GM19468 (cell line): ENCODE measurements around the gene BLOC1S1.

Experiments used
- ATAC-seq: cut with Tn5 transposase; IDR thresholded peaks from one replicate; pipeline ENCODE4 v1.9.1; 2021; ENCODE audit warnings: mild to moderate bottlenecking, moderate library complexity, moderate number of reproducible peaks; ENCODE audit not compliant: unreplicated experiment; ENCODE audit errors: extremely low read depth

Gene BLOC1S1

DNA sequence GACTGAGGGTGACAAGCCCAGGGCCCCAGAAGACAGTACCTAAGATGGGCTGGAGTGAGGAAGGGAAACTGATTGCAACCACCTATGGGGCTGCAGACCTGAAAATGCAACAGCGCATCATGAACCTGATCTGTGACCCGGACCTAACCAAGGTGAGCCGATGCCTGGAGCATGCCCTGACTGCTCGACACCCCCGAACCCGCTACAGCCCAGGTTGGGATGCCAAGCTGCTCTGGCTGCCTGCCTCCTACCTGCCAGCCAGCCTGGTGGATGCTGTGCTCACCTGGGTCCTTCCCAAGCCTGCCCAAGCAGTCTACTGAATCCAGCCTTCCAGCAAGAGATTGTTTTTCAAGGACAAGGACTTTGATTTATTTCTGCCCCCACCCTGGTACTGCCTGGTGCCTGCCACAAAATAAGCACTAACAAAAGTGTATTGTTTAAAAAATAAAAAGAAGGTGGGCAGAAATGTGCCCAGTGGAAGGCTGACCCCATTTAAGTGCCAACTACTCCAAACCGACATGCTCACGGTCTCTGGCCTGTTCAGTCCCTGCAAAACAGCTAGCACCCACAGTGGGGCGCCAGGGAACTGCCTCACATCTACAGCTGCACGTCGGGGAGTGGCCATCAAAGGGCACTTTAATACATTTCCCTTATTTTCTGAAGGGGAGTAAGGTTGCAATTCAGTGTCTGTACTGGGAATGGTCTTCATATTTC is 8.5 kb downstream of the BLOC1S1 start:
- ATAC-seq: no peak

DNA sequence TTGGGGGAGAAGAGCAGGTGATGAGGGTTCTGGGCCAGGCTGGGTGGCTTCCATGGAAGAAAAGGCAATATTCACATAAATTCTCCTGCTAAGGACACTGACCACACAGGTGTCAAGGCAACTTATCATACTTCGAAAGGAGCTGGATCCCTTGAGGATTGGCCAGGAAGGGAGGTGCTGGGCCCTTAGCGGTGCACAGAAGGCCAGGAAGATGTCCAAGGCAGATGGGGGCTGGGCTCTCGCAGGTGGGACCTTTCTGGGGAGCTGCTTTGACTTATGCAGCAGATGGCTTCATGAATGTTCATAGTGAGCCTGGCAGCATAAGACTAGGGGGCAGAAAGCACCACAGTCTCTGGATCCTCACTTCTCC is 9.1 kb downstream of the BLOC1S1 start:
- no peak for ATAC-seq

DNA sequence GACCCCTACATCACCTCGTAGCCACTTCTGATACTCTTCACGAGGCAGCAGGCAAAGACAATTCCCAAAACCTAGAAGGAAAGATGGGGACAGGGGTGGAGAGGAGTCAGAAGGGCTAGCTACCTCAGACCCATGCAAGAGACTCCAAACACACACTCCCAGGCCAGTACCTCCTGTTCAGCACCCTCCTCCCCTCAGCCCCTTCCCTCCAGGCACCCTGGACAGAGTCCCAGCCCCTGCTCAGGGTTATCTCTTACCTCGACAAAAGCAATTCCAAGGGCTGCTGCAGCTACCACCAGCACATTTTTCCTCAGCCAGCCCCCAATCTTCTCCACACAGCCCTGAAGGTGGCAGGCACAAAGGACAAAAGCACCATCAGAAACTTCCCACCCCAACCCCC is 9.7 kb downstream of the BLOC1S1 start:
- no peak for ATAC-seq

DNA sequence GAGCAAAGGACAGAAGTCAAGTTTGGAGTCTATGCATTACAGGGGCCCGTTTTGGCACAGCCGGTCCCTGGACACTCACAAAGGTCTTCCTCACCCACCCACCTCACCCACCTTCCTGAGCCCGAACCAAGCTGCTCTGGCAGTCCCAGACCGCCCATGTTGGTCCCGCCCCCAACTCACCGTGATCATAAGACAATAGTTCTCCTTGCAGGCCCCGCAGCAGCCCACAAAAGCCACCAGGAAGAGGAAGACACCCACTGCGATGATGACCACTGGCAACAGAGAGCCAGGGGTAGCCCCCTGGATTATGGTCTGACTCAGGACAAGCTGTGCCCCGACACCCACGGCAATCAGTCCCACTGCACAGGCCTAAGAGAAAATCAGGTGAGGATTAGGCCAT is 11.1 kb downstream of the BLOC1S1 start:
- ATAC-seq: no peak

DNA sequence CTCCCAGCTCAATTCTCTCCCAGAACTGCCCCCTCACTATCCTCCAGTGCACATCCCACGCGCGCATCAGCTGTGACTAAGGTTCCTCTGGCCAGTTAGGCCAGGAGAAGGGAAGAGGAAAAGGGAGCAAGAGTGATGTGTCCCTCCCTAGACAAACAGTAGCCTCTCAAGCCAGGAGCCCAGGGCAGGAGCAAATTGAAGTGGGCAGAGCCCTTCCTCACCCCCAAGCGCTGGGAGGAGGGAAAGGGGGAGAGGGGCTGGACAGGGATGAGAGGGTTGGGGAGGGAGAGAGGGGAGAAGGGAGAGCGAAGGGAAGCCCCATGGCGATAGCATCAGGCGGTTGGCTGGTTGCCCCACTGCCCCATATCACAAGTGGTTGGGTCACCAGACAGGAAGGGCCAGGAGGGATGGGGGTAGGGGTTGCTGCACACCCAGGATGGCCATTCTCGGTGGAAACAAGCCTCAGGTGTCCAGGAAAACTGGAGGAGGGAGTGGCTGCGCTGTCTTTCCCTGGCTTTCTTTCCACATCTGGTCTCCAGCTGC is 11.9 kb downstream of the BLOC1S1 start:
- ATAC-seq: no peak

DNA sequence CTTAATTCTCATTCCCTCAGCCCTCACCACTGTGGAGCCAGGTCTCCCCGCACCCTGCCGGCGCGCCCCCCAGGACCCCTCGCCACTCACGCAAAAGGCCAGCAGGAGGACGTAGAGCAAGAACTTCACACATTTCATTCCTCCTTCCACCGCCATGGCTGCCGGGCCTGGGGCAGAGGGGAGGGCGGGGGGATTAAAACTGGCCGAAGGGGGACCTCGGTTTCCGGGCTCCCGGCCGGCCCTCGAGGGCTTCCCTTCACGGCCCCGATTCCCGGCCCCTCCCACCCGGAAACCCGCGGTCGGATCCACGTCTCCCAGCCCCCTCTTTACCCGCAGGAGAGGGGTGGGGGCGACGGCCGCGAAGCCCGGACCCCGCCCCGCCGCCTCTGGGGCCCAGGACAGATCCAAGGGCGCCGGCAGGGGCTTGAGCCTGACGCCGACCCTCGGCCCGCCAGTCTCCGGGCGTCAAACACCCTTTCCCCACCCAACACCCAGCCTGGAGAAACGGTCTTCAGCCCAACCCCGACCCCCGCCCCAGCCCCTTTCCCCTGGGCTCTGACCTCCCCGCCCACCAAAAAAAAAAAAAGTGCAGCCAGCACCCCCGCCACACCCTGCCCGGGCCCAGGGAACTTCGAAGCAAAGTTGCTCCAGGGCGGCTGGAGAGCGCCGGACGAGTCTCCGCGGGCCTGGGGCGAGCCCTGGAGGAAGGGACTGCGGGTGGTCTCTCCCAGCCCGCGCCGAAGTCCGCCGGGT is 12.5 kb downstream of the BLOC1S1 start:
- no peak for ATAC-seq

DNA sequence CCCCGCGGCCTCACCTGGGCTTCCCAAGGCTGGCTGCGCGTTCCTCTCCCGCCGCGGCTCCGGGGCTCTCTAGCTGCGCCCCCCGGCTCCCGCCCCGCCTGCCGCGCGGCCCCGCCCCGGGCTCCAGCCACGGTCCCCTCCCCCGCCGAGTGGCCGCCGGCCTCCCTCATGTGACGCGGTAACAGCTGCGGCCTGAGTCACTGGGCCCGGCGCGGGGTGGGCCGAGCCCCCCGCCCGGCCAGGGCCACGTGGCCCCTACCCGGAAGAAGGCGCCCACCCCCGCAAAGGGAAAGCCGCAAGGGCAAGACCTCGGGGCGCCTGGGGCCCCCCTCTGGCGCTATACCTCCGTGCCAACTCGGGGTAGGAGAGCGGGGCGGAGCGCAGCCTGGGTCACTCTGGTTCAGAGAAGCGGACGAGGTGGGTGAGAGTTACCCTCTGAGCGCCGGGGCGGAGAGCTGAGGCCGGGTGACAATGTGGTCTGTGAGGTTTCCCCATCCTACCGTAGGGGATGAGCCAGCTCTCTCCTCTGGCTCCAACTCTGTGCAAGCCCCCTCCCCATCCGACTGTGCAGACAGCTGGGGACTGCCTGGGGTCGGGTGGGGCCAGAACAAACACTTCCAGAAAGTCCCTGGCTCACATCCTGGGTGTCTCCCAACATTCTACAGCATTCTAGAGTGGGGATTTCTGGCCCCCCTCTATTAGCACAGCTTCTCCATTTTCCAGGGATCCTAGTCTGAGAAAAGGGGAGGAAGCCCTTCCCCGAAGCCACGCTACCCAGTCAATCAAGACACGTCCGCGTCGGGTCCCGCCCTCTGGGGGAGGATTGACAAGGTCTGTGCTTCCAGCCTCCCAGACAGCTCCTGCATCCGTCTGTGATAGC is 13.3 kb downstream of the BLOC1S1 start, which contains the start of gene CD63:
CD63 (minus strand) TSS at position 71 of the 880 bp plus-strand sequence. CDS start 668 bp downstream, outside the sequence.
- peak; percentile 29 for ATAC-seq

DNA sequence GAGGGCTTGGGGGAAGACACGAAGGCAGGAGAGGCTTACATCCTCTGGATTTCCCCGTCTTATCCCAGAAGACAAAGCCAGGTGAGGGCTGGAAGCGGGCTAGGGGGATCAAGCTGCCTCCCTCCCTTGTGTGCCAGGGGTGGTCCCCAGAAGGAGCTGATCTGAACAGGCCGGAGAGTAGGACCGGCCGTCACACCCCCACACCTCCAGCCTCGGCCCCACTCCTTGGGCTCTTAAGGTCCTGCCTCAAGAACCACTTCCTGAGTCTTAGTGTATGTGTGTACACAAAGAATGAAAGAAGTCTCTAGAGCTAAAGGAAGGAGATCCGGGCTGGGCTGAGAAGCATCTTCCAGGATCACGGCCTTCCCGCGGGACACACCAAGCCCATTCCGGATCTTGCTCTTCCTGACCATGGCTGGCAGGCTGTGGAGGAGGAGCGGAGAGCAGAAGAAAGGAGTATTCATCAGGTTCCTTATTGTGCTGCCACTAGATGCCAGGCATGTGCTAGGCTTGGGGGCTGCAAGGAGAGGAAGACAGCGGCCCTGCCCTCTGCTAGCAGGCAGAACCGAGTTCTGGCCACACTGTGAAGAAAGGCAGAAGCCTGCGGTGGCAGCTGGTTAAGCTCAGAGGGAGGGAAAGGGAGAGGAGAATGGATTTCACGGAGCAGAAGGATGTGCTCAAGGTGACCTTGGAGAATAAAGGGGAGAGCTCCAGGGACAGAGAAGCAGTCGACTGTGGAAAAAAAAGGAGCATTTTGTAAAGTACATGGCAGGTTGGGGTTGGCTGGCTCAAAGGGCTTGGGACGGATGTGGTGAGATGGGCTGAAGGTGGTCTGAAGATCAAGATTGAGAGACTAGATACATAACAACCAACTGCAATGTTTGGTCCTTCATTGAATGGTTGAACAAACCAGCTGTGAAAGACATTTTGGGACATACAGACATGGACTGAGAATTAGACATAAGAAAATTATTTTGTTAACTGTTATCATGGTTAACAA is 14.3 kb downstream of the BLOC1S1 start:
- ATAC-seq: peak; percentile 17

DNA sequence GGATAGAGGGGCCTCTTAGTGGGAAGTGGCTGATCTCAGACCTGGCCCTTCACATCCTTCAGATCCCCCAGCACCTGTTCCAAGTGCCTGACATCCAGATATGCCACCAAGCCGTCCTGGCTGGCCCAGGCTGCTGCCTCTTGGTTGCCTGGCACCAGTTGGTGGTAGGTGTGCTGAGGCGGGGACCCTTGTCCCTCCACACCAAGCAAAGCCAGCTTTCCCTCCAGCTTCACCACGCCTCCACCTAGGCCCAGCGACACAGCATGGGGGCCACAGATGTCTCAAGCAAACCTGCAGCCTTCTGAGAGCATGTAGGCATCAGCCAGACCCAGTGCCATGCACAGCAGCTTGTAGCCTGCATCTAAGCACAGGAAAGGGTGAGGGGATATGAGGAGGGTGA is 16.4 kb downstream of the BLOC1S1 start:
- ATAC-seq: no peak

DNA sequence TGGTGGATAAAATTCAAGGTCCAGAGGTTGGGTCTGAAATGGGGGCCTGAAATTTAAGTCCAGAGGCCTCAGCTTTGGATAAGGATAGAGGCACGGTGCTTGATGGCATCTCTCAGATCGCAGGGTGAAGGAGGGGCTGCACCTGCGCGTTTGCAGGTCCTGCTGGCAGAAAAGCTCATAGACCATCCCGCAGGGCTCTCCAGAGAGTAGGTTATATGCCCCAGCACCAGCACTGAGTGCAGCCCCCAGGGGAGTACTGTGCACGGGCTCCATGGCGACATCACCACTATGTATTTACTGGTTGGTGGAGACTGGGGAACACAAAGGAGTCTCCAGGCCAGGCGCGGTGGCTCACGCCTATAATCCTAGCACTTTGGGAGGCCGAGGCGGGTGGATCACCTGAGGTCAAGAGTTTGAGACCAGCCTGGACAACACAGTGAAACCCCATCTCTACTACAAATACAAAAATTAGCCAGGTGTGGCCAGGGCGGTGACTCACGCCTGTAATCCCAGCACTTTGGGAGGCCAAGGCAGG is 17.2 kb downstream of the BLOC1S1 start:
- ATAC-seq: no peak

DNA sequence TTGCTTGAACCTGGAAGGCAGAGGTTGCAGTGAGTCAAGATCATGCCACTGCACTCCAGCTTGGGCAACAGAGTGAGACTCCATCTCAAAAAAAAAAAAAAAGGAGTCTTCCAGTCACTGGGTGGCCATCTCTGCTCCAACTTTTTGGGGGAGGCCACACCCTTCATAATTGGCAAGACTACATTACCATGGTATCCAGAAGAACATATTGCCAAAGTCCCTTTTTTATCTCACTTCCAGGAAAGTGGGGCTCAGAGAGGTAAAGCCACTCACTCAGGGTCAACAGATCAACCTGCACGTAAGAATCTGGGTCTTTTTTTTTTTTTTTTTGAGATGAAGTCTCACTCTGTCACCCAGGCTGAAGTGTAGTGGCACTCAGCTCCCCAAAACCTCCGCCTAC is 18.0 kb downstream of the BLOC1S1 start:
- ATAC-seq: no peak

DNA sequence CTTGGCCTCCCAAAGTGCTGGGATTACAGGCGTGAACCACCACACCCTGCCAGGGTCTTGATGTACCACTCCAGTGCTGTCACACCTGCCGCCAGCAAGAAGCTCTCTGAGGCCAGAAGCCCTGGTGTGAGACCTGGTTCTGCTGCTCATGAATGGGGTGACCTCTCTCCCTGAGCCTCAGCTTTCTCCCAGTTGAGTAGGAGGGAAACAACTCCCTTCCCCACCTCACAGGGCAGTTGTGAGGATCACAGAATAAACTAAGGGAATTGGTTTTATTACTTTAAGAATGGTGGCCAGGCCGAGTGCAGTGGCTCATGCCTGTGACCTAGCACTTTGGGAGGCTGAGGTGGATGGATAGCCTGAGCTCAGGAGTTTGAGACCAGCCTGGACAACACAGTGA is 18.7 kb downstream of the BLOC1S1 start:
- ATAC-seq: no peak

DNA sequence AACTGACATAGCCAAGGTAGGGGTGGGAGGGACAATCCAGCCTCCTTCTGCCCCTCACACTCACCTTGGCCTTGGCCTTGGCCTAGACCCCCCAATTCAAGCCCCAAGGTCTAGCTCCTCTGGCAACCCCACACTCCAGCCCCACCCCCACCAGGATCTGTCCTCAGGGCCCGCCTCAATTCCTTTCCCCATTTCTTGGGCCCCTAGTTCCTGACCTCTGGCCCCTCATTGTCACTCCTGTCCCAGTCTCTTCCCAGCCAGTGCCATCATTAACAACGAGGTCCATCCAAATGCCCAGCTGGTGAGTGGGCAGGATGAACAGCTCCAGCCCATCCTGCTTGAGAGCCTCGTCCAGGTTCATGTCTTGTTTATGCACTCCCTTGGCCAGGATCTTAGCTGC is 20.2 kb downstream of the BLOC1S1 start:
- no peak for ATAC-seq

DNA sequence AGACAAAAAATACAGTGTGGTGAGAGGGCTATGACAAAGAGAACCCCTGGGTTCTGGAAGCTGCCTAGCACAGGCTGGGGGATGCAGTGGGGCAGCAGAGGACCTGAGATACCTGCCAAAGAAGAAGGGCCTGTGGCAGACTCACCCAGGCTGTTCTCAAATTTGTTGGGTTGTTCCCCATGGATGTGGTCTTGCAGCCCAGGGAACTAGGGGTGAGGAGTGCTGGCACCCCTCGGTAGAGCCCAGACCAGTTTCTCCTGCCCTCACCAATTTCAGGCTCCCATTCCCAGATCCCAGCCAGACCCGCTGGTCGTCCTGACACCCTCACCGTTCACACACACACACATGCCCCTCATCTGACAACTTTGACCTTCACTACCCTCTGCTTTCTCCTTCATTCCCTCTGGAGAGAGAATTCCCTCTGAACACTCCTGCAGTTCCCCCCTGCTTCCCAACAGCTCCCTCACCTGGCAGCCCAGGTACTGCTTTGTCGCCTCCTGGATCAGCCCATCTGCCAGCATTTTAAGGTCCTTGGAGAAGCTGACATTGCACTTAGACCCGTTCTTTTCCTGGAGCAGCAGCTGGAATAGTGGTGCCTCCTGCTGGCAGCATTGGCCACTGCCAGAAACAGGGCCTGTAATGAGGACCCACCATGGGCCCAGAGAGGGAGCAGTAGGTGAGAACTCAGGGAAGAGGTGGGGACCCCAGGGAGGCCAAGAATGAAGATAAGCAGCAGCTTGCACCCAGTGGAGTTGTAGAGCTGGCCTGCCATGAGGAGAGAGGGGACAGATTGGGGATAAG is 21.1 kb downstream of the BLOC1S1 start:
- ATAC-seq: no peak

DNA sequence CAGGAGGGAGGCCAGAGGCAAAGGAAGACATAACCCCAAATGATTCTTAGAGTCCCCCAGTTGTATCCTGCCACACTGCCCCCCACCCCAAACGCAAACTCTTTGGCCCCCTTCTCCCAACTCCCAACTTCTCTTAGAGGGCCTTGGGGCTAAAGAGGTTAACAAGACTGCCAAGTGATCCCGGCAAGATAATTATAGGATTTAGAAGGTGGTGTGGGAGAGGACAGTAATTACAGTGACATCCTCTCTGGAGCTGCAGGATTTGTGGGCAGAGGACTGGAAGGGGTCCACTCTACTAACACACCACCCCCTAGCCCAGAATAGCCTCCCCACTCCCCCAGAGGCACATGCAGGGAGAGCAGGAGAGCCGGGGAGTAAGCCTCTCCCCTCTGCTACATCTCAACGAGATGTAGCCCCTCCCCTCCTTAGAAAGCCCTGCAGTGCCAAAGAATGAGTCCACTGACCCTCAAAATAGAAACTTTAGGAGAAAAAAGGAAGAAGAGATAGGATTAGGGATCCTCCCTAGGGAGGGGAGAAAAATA is 21.8 kb downstream of the BLOC1S1 start:
- ATAC-seq: no peak

DNA sequence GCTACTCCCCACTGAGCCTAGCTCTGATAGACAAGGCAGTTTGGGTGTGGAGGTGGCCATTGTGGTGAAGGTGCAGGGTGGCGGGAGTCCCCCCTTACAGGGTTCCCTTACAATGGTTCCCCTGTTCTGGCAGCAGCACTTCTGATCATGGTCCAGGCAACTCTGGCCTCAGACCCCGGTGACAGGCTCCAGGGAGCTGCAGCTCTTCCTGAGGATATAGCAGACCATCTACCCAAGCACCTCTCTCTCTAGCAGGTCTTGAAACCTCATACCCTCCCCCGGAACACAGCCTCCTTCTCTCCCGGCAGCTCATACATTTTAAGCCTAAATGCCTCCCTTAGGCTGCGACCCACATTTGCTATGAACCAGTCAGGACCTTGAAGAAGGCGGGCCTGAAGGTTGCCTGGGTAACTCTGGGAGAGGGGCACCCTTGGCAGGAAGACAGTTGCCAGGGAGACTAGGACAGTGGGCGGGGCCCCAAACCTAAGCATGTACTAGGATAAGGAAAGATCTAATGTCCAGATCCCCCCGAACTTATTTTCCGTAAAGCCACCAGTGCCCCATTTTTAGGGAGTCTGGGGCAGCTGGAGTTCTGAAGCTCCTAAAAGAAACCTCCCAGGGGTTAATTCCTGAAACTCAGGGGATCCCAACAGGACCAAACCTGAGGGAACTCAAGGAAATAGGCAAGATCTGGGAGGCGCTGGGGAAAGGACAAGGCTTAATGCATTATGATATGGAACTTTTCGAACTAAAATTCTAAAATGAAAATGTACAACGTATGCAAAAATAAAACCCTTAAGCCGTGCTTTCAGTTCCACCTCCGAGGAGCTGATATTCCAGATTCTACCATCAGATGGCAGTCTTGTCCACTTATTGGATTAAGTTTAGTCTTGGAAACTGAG is 22.5 kb downstream of the BLOC1S1 start:
- ATAC-seq: peak; percentile 71

DNA sequence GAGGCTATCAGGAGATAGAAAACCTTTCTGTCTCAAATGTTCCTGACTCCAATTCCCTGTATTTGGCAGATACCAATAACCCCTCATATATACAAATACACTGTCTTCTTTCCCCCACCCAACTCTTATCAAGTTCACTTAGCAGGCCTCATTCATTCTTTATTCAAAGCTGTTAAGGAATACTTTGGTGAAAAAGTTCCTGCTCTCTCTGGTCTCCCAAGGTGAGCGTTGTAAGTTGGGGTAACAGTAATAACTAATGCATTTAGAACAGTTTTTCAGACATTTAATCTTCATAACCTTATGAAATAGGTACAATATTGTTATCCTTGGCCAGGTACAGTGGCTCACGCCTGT is 23.2 kb downstream of the BLOC1S1 start:
- no peak for ATAC-seq
